GM12878 (cell line): ENCODE results near the gene NLRC5. TPM values are rescaled to one million over a fixed set of nuclear protein-coding genes. Genes with fewer than 3 reads are reported as not detected.

Experiments
- CREM ChIP-seq: IDR thresholded peaks from 2 replicates; pipeline ENCODE4 v1.6.1; 2014; ENCODE audit warnings: antibody characterized with exemption, low read depth
- EED ChIP-seq: sonication (generic); IDR thresholded peaks from 2 replicates; pipeline ENCODE4 v1.6.1; 2016; ENCODE audit warnings: antibody characterized with exemption, low read depth
- KLF5 ChIP-seq: fragments of 450-650 bp; IDR thresholded peaks from 2 replicates; pipeline ENCODE4 v1.6.1; 2014; ENCODE audit warnings: mild to moderate bottlenecking; ENCODE audit not compliant: partially characterized antibody
- MYB ChIP-seq: fragments of 150-350 bp; IDR thresholded peaks from 2 replicates; pipeline ENCODE4 v1.6.1; 2014; ENCODE audit warnings: mild to moderate bottlenecking, low read depth, low read length, borderline replicate concordance
- SMARCA5 ChIP-seq: fragments of 450-650 bp; IDR thresholded peaks from 2 replicates; pipeline ENCODE4 v1.6.1; 2017; ENCODE audit warnings: mild to moderate bottlenecking
- polyA plus RNA-seq, 11 experiments: library from polyadenylated mRNA; depleted of rRNA in 4 of 11; unstranded in 6 of 11; stranded (reverse) in 5 of 11; fragments of >200 nt; fragmentation: Nextera tagmentation in 4 of 11; fragmentation: Illumina TruSeq in 1 of 11; extraction: Ambion mirVana in 4 of 11; extraction: Trizol in 1 of 11; gene quantifications; 1 replicate in 1 of 11; 2 replicates in 10 of 11; pipeline versions ENCODE4 v1.2.1 to v1.2.3, GENCODE V29; 2011 to 2016; ENCODE audit warnings: inconsistent platforms in 2 of 11, missing spikeins in 2 of 11, low read depth in 1 of 11
- total RNA-seq, 4 experiments: library from RNA; depleted of rRNA in 3 of 4; stranded (reverse); fragments of >200 nt in 3 of 4; fragmentation: Illumina TruSeq in 1 of 4; extraction: Trizol in 1 of 4; gene quantifications; 2 replicates each; pipeline versions ENCODE4 v1.2.1 to v1.2.3, GENCODE V29; 2013 to 2021
- TF ChIP-seq, protein P1 (sequence below): IDR thresholded peaks from 2 replicates; pipeline ENCODE4 v1.6.1; 2012; ENCODE audit warnings: low read length, inconsistent platforms
- TF ChIP-seq, protein P2 (sequence below), 3 experiments: IDR thresholded peaks in 2 of 3; conservative IDR thresholded peaks in 1 of 3; 2 replicates each; pipeline ENCODE4 v1.5.1; 2011; ENCODE audit warnings: low read depth in 3 of 3, low read length in 3 of 3, mild to moderate bottlenecking in 3 of 3, control low read depth in 2 of 3, moderate library complexity in 2 of 3, inconsistent platforms in 1 of 3, mixed read lengths in 1 of 3; ENCODE audit not compliant: control insufficient read depth in 2 of 3, insufficient read depth in 1 of 3; ENCODE audit errors: extremely low read depth in 1 of 3
- TF ChIP-seq, protein P3 (sequence below): fragments of 450-650 bp; IDR thresholded peaks from 2 replicates; pipeline ENCODE4 v1.6.1; 2017; ENCODE audit warnings: low read depth, mild to moderate bottlenecking, moderate library complexity

The NLRC5 gene
- total and polyA plus RNA-seq, 10 of the 15 experiments (the other 5 are each of a cell fraction or from before 2014, with no cell fraction given): 13.1 to 105 (median 57.3) TPM

DNA sequence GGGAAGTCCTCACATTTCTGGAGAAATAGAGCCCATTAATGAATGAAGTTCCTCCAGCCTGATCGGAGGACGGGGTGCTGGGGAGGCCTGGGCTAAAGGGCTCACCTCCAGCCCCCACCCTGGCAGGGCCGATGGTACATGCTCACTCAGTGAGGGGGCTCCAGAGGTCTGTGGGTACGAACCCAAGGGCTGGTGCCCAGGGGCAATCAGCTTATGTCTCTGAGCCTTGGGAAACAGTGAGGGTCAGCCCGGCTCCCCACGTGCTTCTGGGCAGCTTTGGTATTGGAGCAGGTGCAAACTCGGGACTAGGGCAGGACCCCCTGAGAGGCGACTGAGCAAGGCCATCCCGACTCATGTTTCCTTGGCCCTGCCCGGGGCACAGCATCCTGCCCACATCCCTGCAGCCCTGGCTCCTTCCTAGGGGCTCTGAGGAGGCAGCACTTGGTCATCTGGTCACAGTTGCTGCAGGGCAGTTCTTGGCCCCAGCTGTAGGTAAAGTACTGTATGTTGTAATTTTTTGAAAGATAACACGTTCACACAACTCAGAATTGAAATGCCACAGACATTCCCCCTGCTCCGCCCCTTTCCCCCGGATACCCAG is 28.6 kb upstream of the NLRC5 start (continued):
- TF ChIP-seq, protein P1, sequence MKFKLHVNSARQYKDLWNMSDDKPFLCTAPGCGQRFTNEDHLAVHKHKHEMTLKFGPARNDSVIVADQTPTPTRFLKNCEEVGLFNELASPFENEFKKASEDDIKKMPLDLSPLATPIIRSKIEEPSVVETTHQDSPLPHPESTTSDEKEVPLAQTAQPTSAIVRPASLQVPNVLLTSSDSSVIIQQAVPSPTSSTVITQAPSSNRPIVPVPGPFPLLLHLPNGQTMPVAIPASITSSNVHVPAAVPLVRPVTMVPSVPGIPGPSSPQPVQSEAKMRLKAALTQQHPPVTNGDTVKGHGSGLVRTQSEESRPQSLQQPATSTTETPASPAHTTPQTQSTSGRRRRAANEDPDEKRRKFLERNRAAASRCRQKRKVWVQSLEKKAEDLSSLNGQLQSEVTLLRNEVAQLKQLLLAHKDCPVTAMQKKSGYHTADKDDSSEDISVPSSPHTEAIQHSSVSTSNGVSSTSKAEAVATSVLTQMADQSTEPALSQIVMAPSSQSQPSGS: no peak
- no peak for TF ChIP-seq MYB
- TF ChIP-seq, protein P2, sequence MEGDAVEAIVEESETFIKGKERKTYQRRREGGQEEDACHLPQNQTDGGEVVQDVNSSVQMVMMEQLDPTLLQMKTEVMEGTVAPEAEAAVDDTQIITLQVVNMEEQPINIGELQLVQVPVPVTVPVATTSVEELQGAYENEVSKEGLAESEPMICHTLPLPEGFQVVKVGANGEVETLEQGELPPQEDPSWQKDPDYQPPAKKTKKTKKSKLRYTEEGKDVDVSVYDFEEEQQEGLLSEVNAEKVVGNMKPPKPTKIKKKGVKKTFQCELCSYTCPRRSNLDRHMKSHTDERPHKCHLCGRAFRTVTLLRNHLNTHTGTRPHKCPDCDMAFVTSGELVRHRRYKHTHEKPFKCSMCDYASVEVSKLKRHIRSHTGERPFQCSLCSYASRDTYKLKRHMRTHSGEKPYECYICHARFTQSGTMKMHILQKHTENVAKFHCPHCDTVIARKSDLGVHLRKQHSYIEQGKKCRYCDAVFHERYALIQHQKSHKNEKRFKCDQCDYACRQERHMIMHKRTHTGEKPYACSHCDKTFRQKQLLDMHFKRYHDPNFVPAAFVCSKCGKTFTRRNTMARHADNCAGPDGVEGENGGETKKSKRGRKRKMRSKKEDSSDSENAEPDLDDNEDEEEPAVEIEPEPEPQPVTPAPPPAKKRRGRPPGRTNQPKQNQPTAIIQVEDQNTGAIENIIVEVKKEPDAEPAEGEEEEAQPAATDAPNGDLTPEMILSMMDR (IDR thresholded peaks at IDR 0.05 in 2 of 3, conservative IDR thresholded peaks at IDR 0.05 in 1 of 3; ENCODE audit: control insufficient read depth in 2 of 3, extremely low read depth in 1 of 3, insufficient read depth in 1 of 3, low read depth in 3 of 3, low read length in 3 of 3): no peak
- TF ChIP-seq CREM: no peak
- no peak for TF ChIP-seq SMARCA5
- TF ChIP-seq, protein P3, sequence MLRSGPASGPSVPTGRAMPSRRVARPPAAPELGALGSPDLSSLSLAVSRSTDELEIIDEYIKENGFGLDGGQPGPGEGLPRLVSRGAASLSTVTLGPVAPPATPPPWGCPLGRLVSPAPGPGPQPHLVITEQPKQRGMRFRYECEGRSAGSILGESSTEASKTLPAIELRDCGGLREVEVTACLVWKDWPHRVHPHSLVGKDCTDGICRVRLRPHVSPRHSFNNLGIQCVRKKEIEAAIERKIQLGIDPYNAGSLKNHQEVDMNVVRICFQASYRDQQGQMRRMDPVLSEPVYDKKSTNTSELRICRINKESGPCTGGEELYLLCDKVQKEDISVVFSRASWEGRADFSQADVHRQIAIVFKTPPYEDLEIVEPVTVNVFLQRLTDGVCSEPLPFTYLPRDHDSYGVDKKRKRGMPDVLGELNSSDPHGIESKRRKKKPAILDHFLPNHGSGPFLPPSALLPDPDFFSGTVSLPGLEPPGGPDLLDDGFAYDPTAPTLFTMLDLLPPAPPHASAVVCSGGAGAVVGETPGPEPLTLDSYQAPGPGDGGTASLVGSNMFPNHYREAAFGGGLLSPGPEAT: no peak
- no peak for TF ChIP-seq EED
- no peak for TF ChIP-seq KLF5
